ENCODE measurements around the gene MSRB1. TPM values are rescaled to one million over a fixed set of nuclear protein-coding genes. Genes with fewer than 3 reads are reported as not detected.

The MSRB1 gene
- total and polyA plus RNA-seq, 2 of the 8 experiments (the other 6 are each of a cell fraction or from before 2014, with no cell fraction given): 28.2 to 51.4 TPM

DNA sequence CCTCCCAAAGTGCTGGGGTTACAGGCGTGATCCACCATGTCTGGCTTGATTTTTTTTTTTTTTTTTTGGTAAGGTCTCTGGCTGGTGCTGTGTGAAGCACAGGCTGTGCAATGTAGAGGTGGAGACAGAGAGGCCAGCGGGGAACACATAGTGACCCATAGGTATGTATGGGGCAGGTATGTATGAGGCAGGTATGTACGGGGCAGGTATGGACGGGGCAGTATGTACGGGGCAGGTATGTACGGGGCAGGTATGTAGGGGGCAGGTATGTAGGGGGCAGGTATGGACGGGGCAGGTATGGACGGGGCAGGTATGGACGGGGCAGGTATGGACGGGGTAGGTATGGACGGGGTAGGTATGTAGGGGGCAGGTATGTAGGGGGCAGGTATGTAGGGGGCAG is 6.5 kb upstream of the MSRB1 start:
- Histone ChIP-seq H3K23ac (ENCODE audit: insufficient read length) (no peak overlapping the region), H4K5ac (ENCODE audit: insufficient read length, low read depth, low read length) (no peak overlapping the region), H3K36me3 (ENCODE audit: control insufficient read depth in 2 of 4, insufficient read depth in 4 of 4, low read length in 3 of 4) (no peaks in the 10 kb centered on the region), H2BK20ac (ENCODE audit: low read length) (no peak overlapping the region), H3K27me3 (replicated peaks in 1 of 4; ENCODE audit: control insufficient read depth in 3 of 4, extremely low read depth in 1 of 4, insufficient read depth in 3 of 4, low read length in 3 of 4) (no peaks in the 10 kb centered on the region), H4K8ac (ENCODE audit: extremely low read depth, insufficient read depth, low read length) (no peak overlapping the region), H3K79me1 (ENCODE audit: low read depth, low read length) (no peaks in the 10 kb centered on the region), H2BK12ac (ENCODE audit: low read depth, low read length) (no peak overlapping the region), H4K20me1 (replicated peaks in 1 of 2; ENCODE audit: control insufficient read depth in 1 of 2, insufficient read depth in 2 of 2, low read length in 2 of 2) (peaks cover 0 to 4% of the 10 kb centered on the region in 2 experiments), H3K4ac (replicated peaks; ENCODE audit: insufficient read length, low read depth, low read length) (no peak overlapping the region), H2AK5ac (ENCODE audit: low read depth, low read length) (no peak overlapping the region), H3K14ac (ENCODE audit: insufficient read length) (no peak overlapping the region), H3K4me2 (ENCODE audit: insufficient read depth in 1 of 2, low read depth in 2 of 2, low read length in 2 of 2) (no peak overlapping the region), H3K9ac (replicated peaks in 1 of 4; ENCODE audit: extremely low read depth in 1 of 4, low read depth in 3 of 4, low read length in 3 of 4) (no peak overlapping the region), H3K79me2 (ENCODE audit: control insufficient read depth in 1 of 2, insufficient read depth in 2 of 2, low read length in 2 of 2) (no peaks in the 10 kb centered on the region), H2BK15ac (ENCODE audit: low read length) (no peak overlapping the region), H3K4me3 (ENCODE audit: extremely low read depth in 1 of 4, insufficient read depth in 2 of 4, low read depth in 3 of 4, low read length in 4 of 4) (no peak overlapping the region), H2BK5ac (ENCODE audit: low read depth, low read length) (no peak overlapping the region), H3K56ac (replicated peaks; ENCODE audit: insufficient read length, low read depth, low read length) (no peak overlapping the region), H3K4me1 (replicated peaks in 1 of 4; ENCODE audit: control insufficient read depth in 3 of 4, insufficient read depth in 4 of 4, low read length in 3 of 4) (peaks cover 0 to 3% (median 0%) of the 10 kb centered on the region in 4 experiments; a peak in 3 of 7 replicates), H3K27ac (ENCODE audit: low read depth, low read length) (no peak overlapping the region), H3K9me3 (ENCODE audit: insufficient read depth in 2 of 2, low read depth in 1 of 2, low read length in 1 of 2) (no peaks in the 10 kb centered on the region), H4K91ac (replicated peaks; ENCODE audit: insufficient read length, low read length) (no peak overlapping the region), H3K23me2 (ENCODE audit: low read depth, low read length) (no peaks in the 10 kb centered on the region), H2BK120ac (replicated peaks; ENCODE audit: low read depth, low read length) (no peak overlapping the region), H3K18ac (ENCODE audit: extremely low read depth, low read length) (no peak overlapping the region), H2AFZ (ENCODE audit: low read length) (no peak overlapping the region)
- DNase-seq (ENCODE audit: low read depth in 1 of 2, low spot score in 2 of 2) (no peak), FAIRE-seq (no peak)
- WGBS, 2 experiments (ENCODE audit: extremely low coverage in 1 of 2, insufficient coverage in 1 of 2, insufficient read length in 1 of 2, insufficient replicate concordance in 2 of 2, low coverage in 1 of 2, low lambda C conversion rate in 2 of 2, missing lambda C conversion rate in 1 of 2): 96% methylated on average over 5 of the region's 11 CpGs; no CpG with 5 or more reads in 1 of the 2 experiments
- no peak for TF ChIP-seq SP1 (IDR thresholded peaks at IDR 0.05; ENCODE audit: low read depth, low read length)
- TF ChIP-seq, protein P1, sequence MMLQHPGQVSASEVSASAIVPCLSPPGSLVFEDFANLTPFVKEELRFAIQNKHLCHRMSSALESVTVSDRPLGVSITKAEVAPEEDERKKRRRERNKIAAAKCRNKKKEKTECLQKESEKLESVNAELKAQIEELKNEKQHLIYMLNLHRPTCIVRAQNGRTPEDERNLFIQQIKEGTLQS (IDR thresholded peaks at IDR 0.05; ENCODE audit: insufficient read depth, low read depth, low read length): no peak
- no peak for TF ChIP-seq EP300 (IDR thresholded peaks at IDR 0.05; ENCODE audit: borderline replicate concordance in 1 of 2, low read depth in 2 of 2, low read length in 2 of 2)
- POLR2A ChIA-PET (ENCODE audit: partially characterized antibody): interaction anchor here (7.2 to 11.7 kb wide), 2 partner anchors 10 to 15 kb away, joined by 165 to 336 read pairs; partner anchors contain the start of genes NDUFB10, RNF151, RPL3L and RPS2
- CTCF ChIA-PET (ENCODE audit: partially characterized antibody): interaction anchor here (0.6 to 1.3 kb wide), 2 partner anchors 54 to 98 kb away, joined by 3 to 6 read pairs; partner anchors contain the start of genes NTHL1 and TSC2

Measured in H1 (cell line).